AG04450 (cell line): ENCODE data around the gene EVA1A. TPM values are rescaled to one million over a fixed set of nuclear protein-coding genes. Genes with fewer than 3 reads are reported as not detected.

Experiments
- CTCF ChIA-PET: fragments of 300-600, 350-600 bp; formaldehyde crosslinking; extraction: SDS; loops from one replicate; lab custom pipeline; 2022; ENCODE audit warnings: antibody characterized with exemption, inconsistent platforms; lab: Charles Lee
- POLR2A ChIA-PET: fragments of 350-600 bp; formaldehyde crosslinking; extraction: SDS; loops from one replicate; lab custom pipeline; 2021; ENCODE audit warnings: antibody characterized with exemption, inconsistent platforms; lab: Yijun Ruan, JAX
- DNase-seq: peaks from one replicate; pipeline ENCODE4 v3.0.0-alpha.2; 2011; ENCODE audit warnings: low read depth, low spot score
- H3K27ac ChIP-seq: one replicate; pipeline ENCODE4 v1.5.1; 2012; ENCODE audit warnings: low read depth, low read length, control low read depth
- H3K27me3 ChIP-seq: one replicate; pipeline ENCODE4 v1.6.0; 2012; ENCODE audit warnings: low read length; ENCODE audit not compliant: control insufficient read depth, insufficient read depth
- H3K4me3 ChIP-seq: 2 replicates; pipeline ENCODE4 v1.5.1; 2011; ENCODE audit warnings: mild to moderate bottlenecking, low read depth, low read length, control low read depth
- H3K9me3 ChIP-seq: 2 replicates; pipeline ENCODE4 v1.5.1; 2012; ENCODE audit warnings: low read length; ENCODE audit not compliant: control insufficient read depth, insufficient read depth
- polyA minus RNA-seq: library from RNA; depleted of rRNA, polyadenylated mRNA; stranded (reverse); fragments of >200 nt; gene quantifications from 2 replicates; pipeline ENCODE4 v1.2.3, GENCODE V29; 2011; rRNA and poly(A)+ RNA removed
- polyA plus RNA-seq: library from polyadenylated mRNA; depleted of rRNA; stranded (reverse); fragments of >200 nt; gene quantifications from 2 replicates; pipeline ENCODE4 v1.2.3, GENCODE V29; 2011; rRNA removed
- TF ChIP-seq, protein P1 (sequence below): IDR thresholded peaks from 2 replicates; pipeline ENCODE4 v1.5.1; 2011; ENCODE audit warnings: low read depth, low read length, control low read depth, inconsistent platforms

The EVA1A gene, protein sequence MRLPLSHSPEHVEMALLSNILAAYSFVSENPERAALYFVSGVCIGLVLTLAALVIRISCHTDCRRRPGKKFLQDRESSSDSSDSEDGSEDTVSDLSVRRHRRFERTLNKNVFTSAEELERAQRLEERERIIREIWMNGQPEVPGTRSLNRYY
- polyA plus RNA-seq, result 22.8 and 32.5 TPM in 2 replicates
- 28.4 and 52.5 TPM in 2 replicates for polyA minus RNA-seq

DNA sequence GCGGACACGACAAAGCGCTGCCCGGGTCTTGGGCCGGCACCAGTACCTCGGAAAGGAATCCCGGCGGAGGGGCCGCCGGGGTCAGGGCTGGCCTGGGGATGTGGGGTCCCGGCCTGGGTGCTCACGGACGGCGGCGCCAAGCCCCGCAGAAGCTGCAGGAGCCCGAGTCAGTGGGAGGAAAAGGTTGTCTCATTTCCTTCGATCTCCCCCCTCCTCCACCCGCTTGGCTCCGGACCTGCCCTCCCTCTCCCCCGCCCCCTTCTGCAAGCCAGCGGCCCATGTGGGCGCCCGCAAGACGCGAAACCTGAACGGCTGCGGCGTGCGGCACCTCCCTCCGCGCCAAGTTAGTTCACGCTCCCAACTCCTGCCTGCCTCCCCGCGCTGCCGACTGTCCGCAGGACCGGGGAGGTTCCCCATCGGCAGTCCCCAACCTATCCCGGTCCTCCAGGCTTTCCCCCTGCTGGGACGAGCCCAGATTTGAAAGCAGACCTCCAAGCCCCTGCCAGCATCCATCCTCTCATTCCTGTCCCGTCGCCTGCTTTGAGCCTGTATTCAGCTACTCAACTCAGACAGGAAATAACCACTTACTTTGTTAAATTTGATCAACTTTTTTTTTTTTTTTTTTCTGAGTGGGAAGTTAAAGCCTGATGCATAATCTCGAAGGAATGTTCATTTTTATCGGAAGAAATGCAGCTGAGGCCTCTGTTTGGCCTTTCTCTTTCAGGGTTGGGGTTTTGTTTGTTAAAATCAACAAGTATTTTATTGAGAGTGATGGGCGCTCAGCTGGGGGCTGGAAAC is at the start of gene EVA1A:
TSS of gene EVA1A (minus strand) at position 172 of the 798 bp plus-strand sequence. CDS start 42,799 bp downstream, outside the sequence.
- TF ChIP-seq, protein P1, sequence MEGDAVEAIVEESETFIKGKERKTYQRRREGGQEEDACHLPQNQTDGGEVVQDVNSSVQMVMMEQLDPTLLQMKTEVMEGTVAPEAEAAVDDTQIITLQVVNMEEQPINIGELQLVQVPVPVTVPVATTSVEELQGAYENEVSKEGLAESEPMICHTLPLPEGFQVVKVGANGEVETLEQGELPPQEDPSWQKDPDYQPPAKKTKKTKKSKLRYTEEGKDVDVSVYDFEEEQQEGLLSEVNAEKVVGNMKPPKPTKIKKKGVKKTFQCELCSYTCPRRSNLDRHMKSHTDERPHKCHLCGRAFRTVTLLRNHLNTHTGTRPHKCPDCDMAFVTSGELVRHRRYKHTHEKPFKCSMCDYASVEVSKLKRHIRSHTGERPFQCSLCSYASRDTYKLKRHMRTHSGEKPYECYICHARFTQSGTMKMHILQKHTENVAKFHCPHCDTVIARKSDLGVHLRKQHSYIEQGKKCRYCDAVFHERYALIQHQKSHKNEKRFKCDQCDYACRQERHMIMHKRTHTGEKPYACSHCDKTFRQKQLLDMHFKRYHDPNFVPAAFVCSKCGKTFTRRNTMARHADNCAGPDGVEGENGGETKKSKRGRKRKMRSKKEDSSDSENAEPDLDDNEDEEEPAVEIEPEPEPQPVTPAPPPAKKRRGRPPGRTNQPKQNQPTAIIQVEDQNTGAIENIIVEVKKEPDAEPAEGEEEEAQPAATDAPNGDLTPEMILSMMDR, result no peak
- no peaks in the 10 kb centered on the region; the same call in 1 of the 2 replicates for H3K9me3 ChIP-seq
- ChIA-PET CTCF (interaction anchor here (0.7 to 7.5 kb wide), 10 partner anchors 13 to 96 kb away, joined by 4 to 53 read pairs (median 5); no protein-coding TSS in a partner anchor), POLR2A (interaction anchor here (0.6 to 3.9 kb wide), 6 partner anchors 18 to 362 kb away, joined by 3 to 21 read pairs (median 10); partner anchors contain the start of gene TACR1)
- DNase-seq, result peak; percentile 61
- no peaks in the 10 kb centered on the region for H3K27me3 ChIP-seq
- peak within 1 kb of the TSS; percentile 86 for H3K4me3 ChIP-seq
- peak within 1 kb of the TSS; percentile 97 for H3K27ac ChIP-seq

DNA sequence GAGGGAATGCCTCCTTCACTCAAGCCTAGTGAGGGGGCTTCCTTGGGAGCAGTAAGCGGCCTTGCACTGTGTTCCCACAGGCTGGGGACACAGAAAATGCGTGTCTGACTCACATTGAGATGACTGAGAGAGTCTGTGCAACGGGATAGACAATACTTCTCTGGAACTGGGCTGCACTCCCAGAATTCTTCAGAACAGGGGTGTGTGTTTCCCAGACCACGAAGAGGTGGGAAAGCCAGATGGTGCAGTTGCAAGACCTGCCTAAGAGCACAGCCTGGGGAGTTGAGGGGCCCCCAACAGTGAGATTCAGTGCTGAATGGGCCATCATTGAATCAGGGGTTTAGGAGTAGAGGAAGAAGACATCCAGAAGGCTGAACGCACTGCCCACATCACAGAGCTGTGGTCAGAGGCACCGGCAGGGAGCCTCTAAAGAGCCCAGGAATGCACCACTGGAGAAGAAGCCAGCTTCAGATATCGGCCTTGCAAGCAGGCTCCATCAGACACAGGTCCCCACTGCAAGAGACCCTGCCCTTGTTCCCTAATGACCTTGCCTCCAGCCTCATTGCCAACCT is 49.3 kb upstream of the EVA1A start:
- TF ChIP-seq, protein P1, result no peak
- ChIA-PET CTCF (interaction anchor here (0.9 to 3.5 kb wide), 12 partner anchors 9 to 564 kb away, joined by 3 to 245 read pairs (median 21); partner anchors contain the start of gene EVA1A), POLR2A (no interaction called here)
- no peak for DNase-seq
- no peak overlapping the region for H3K27ac ChIP-seq
- H3K9me3 ChIP-seq, result no peaks in the 10 kb centered on the region
- H3K4me3 ChIP-seq, result no peak overlapping the region
- no peaks in the 10 kb centered on the region for H3K27me3 ChIP-seq

DNA sequence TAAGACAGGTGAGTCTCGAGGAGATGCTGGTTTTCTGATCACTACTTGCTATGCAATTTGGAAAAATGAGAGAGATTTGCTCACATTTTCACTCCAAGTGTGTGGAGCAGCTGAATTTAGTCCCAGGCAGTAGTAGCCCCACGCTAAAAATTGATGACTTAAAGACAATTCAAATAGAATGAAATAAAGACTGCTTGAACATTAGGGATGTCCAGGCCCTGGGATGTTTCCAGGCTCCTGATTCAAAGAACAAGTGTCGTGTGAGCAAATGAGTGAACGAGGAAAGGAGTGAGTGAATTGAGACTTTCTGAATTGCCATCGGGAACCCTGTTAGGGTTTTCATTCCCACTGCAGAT is 48.6 kb upstream of the EVA1A start:
- ChIA-PET POLR2A (no interaction called here), CTCF (interaction anchor here (0.8 to 3.5 kb wide), 28 partner anchors 10 to 563 kb away, joined by 3 to 245 read pairs (median 9); partner anchors contain the start of genes EVA1A and TACR1)
- TF ChIP-seq, protein P1, result no peak
- no peak overlapping the region for H3K27ac ChIP-seq
- no peak overlapping the region for H3K4me3 ChIP-seq
- H3K9me3 ChIP-seq, result no peaks in the 10 kb centered on the region
- no peaks in the 10 kb centered on the region for H3K27me3 ChIP-seq
- no peak for DNase-seq

DNA sequence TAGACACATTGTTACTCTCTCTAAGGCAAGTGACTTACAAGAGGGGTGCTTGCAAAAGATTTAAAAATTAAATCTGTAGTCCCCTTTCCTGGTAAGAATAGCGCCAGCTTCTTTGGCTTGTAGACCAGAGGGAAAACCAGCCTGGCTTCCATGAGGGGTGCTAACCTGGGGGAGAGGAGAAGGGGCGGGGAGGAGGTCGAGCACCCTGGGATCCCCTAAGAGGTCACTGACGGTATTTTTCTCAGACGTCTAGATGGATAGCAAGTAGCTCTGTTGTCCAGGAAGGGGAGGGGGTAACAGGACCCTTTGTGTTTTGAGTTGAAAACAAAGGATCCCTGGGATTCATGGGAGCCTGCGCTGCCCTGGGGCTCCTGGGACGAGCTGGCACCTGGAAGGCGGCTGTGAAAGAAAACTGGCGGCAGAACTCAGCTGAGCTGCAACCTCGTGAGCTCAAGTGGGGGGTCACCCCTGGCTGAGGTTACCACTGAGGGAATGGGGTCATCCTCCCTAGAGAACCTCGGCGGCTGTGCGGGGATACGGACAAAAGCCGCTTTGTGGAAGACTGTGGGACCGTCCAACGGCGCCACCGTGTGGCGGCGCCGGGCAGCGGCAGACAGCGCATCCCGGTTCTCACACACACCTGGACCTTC is 48.1 kb upstream of the EVA1A start:
- TF ChIP-seq, protein P1, result peak; percentile 99
- no peak for DNase-seq
- CTCF ChIA-PET, result interaction anchor here (0.6 to 3.5 kb wide), 52 partner anchors 9 to 563 kb away, joined by 3 to 245 read pairs (median 5); partner anchors contain the start of genes EVA1A and TACR1
- no peak overlapping the region for H3K27ac ChIP-seq
- H3K4me3 ChIP-seq, result no peak overlapping the region
- H3K9me3 ChIP-seq, result no peaks in the 10 kb centered on the region
- no peaks in the 10 kb centered on the region for H3K27me3 ChIP-seq
- POLR2A ChIA-PET, result no interaction called here
